AG09309 (cell line): ENCODE data around the gene LCNL1.

Experiments
- DNase-seq: peaks from one replicate; pipeline ENCODE4 v3.0.0-alpha.2; 2010; ENCODE audit warnings: low read depth
- H3K4me3 ChIP-seq: 2 replicates; pipeline ENCODE4 v1.5.1; 2011; ENCODE audit warnings: mild to moderate bottlenecking, low read depth, low read length, moderate library complexity; ENCODE audit not compliant: control insufficient read depth
- CTCF ChIP-seq: IDR thresholded peaks from 2 replicates; pipeline ENCODE4 v1.5.1; 2011; ENCODE audit warnings: mild to moderate bottlenecking, low read depth, low read length, inconsistent platforms; ENCODE audit not compliant: insufficient read depth, control insufficient read depth; ENCODE audit errors: missing control alignments

Gene LCNL1

DNA sequence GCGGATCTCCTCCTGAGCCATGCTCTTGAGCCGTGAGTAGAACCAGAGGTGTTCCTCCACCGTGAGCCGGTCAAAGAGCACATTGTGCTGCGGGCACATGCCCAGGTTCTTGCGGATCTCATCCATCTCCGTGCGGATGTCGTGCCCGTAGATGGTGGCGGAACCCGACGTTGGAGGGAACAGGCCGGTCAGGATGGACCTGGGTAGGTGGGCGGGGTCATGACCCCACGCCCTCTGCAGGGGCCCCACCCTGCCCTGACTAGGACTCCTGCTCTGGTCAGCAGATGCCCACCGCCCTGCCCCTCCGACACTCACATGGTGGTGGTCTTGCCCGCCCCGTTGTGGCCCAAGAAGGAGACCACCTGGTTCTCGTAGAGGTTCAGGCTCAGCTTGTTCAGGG lies 33.2 kb downstream of the LCNL1 start:
- no peak for DNase-seq

GRCh38 chr9:137016436-137016835 lies 33.6 kb downstream of the LCNL1 start:
- no peak for DNase-seq
- H3K4me3 ChIP-seq = no peak overlapping the region
- TF ChIP-seq CTCF = no peak

More for the DNA sequence above, 33.2 kb downstream of the LCNL1 start:
- H3K4me3 ChIP-seq = no peak overlapping the region
- TF ChIP-seq CTCF = no peak

DNA sequence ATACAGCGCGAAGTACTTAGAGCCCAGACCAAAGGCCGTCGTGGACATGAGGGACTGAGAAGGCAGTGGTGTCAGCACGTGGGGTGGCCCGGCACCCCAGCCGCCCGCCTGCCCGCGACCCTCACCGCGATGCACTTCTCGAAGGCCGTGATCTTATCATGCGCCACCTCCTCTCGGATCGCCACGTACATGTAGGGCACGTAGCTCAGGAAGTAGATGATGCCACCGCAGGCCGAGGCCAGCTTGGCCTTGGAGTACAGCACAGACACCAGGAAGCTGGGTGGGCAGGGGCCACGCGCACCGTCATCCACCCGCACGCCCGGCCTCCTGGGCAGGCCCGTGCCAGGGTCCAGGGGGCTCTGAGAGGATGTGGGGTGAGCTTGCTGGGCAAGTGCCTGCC lies 34.3 kb downstream of the LCNL1 start:
- no peak for TF ChIP-seq CTCF
- H3K4me3 ChIP-seq = no peak overlapping the region
- DNase-seq = no peak

DNA sequence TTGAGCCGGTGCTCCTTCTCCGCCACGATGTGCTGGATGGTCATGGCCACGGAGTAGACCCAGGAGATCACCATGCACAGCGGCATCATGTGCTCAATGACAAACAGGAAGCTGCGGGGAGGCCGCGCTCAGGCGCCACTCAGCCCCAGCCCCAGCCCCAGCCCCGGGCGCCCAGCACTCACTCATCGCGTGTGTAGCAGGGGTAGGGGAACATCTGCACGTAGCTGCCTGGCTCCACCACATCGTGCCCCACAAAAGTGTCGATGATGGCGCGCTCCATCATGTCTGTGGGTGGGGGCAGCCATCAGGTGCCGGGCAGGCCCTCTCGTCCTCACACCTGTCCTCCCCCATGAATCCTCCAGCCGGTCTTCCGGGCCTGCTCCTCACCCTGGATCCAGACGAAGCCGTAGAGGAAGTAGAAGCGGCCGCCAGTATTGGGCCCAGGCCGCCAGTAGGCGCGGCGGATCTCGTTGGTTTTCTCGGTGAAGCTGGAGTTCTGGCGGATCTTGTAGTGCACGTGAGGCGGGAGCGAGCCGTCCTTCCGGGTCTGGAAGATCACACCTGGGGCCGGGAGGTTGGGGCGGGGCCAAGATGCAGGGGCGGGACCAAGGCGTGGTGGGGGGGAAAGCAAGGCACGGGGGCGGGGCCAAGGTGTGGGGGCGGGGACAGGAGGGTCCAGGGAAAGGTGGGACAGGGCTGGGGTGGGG lies 35.2 kb downstream of the LCNL1 start:
- TF ChIP-seq CTCF = no peak
- no peak for DNase-seq
- H3K4me3 ChIP-seq = no peak overlapping the region

DNA sequence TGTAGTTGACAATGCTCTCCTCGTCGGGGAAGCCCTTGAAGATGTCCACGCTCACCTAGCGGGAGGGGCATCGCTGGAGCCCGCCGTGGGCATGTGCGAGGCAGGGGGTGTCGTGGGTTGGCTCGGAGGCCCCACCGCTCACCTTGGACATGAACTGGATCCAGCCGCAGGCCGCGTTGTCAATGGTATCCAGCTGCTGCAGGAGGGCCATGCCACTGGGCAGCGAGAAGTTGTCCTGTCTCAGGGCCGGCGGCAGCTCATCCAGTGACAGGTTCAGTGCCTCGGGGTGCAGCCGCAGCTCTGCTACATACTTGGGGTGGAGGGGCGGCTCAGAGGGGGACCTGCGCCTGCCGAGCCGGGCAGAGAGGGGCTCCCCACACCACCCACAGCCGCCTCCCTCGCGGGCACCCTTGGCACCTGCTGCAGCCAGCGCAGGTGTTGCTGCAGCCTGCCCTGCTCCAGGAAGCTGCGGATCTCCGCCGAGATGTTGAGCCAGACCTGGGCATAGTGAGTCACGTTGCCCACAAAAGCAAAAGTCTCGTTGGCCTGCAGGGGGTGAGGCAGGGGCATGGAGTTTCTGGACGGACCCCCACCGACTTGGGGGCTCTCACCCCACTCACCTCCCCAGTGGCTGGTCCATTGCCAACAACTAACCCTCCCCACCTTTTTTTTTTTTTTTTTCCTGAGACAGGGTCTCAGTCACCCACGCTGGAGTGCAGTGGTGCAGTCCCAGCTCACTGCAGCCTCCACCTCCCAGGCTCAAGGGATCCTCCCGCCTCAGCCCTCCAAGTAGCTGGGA lies 36.2 kb downstream of the LCNL1 start:
- TF ChIP-seq CTCF = no peak
- H3K4me3 ChIP-seq = no peak overlapping the region
- no peak for DNase-seq

DNA sequence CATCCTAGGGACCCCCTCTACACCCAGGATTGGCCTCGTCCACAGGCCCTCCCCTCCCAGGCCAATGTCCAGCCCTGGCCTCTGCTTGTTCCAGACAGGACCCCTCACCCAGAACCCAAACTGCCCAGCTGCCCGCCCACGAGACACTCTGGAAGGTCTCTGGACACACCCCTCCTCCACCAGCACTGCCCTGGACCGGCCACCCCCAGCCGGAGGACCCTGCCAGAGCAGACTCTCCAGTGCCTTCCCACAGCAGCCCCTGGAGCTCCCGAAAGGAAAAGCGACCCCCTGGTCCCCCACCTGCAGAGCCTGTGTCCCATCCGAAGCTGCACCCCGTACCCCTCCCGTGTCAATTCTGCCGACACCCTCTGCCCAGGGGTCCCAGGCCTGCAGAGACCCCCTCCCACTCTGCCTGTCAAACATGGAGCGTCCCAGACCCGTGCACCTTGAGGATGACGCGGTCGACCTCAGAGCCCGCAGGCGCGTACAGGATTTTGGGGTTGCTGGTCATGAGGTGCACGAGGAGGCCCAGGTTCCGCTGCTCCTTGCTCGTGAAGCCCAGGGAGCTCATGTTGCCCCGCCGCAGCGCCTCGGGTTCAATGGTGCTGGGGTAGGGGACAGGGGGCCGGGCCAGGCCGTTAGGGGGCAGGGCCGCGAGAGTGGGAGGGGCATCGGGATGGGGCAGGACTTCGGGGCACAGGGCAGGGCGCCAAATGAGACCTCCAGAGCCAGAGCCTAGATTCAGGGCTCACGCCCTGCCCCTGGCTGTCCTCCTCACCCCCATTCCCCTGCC lies 37.3 kb downstream of the LCNL1 start:
- H3K4me3 ChIP-seq = no peak overlapping the region
- no peak for TF ChIP-seq CTCF
- no peak for DNase-seq
